Fibroblast of lung (primary cell): ENCODE data around the gene GMPR. TPM values are rescaled to one million over a fixed set of nuclear protein-coding genes. Genes with fewer than 3 reads are reported as not detected.

ENCODE experiments used
- DNase-seq, 2 donors: peaks; one replicate each; pipeline versions ENCODE4 v3.0.0 to v3.0.0-alpha.2; 2010; ENCODE audit warnings: low read depth in 2 of 2
- H2AFZ ChIP-seq: 2 replicates; pipeline ENCODE4 v1.5.1; 2012; ENCODE audit warnings: low read length, control low read depth, inconsistent platforms
- H3K27ac ChIP-seq: 2 replicates; pipeline ENCODE4 v1.5.1; 2011; ENCODE audit warnings: low read length, control low read depth; ENCODE audit not compliant: insufficient read depth
- H3K27me3 ChIP-seq: 2 replicates; pipeline ENCODE4 v1.5.1; 2011; ENCODE audit warnings: mild to moderate bottlenecking, low read length; ENCODE audit not compliant: control insufficient read depth, insufficient read depth
- H3K36me3 ChIP-seq: 2 replicates; pipeline ENCODE4 v1.5.1; 2011; ENCODE audit warnings: low read length; ENCODE audit not compliant: control insufficient read depth, insufficient read depth
- H3K4me1 ChIP-seq: 2 replicates; pipeline ENCODE4 v1.5.1; 2011; ENCODE audit warnings: low read length; ENCODE audit not compliant: control insufficient read depth, insufficient read depth; ENCODE audit errors: extremely low read depth
- H3K4me2 ChIP-seq: 2 replicates; pipeline ENCODE4 v1.5.1; 2011; ENCODE audit warnings: low read length, control low read depth; ENCODE audit not compliant: insufficient read depth; ENCODE audit errors: extremely low read depth
- H3K4me3 ChIP-seq, 4 experiments: fragments of 200-600 bp in 1 of 4; sonication (generic) in 1 of 4; replicated peaks in 1 of 4; 2 replicates each; pipeline ENCODE4 v1.5.1; 2011 to 2016; ENCODE audit warnings: low read length in 4 of 4, low read depth in 3 of 4, mild to moderate bottlenecking in 3 of 4, control low read depth in 2 of 4, inconsistent platforms in 1 of 4, mixed read lengths in 1 of 4; ENCODE audit not compliant: insufficient read depth in 1 of 4; ENCODE audit errors: control extremely low read depth in 1 of 4
- H3K79me2 ChIP-seq: 2 replicates; pipeline ENCODE4 v1.5.1; 2012; ENCODE audit warnings: mild to moderate bottlenecking, low read length, inconsistent platforms; ENCODE audit not compliant: control insufficient read depth, insufficient read depth
- H3K9ac ChIP-seq: 2 replicates; pipeline ENCODE4 v1.5.1; 2011; ENCODE audit warnings: mild to moderate bottlenecking, low read length, control low read depth; ENCODE audit not compliant: insufficient read depth
- H3K9me3 ChIP-seq: 2 replicates; pipeline ENCODE4 v1.5.1; 2012; ENCODE audit warnings: low read depth, low read length; ENCODE audit not compliant: control insufficient read depth, insufficient read depth
- H4K20me1 ChIP-seq: 2 replicates; pipeline ENCODE4 v1.5.1; 2011; ENCODE audit warnings: low read length; ENCODE audit not compliant: control insufficient read depth, insufficient read depth; ENCODE audit errors: extremely low read depth
- CTCF ChIP-seq, 2 donors: IDR thresholded peaks in 1 of 2; conservative IDR thresholded peaks in 1 of 2; 1 replicate in 1 of 2; 2 replicates in 1 of 2; pipeline ENCODE4 v1.5.1; 2011 to 2012; ENCODE audit warnings: low read length in 2 of 2, control low read depth in 1 of 2, inconsistent platforms in 1 of 2, low read depth in 1 of 2, mild to moderate bottlenecking in 1 of 2
- EZH2 ChIP-seq: IDR thresholded peaks from 2 replicates; pipeline ENCODE4 v1.5.1; 2012; ENCODE audit warnings: low read length, control low read depth, mild to moderate bottlenecking; ENCODE audit errors: missing control alignments
- polyA plus RNA-seq, 2 donors: library from polyadenylated mRNA; depleted of rRNA in 1 of 2; stranded (reverse) in 1 of 2; unstranded in 1 of 2; fragments of >200 nt; gene quantifications; 2 replicates each; pipeline ENCODE4 v1.2.1, GENCODE V29; 2011 to 2012; ENCODE audit warnings: missing spikeins in 1 of 2
- total RNA-seq: library from RNA; depleted of rRNA; stranded (reverse); fragments of >200 nt; gene quantifications from 2 replicates; pipeline ENCODE4 v1.2.1, GENCODE V29; 2014

The GMPR gene
- total and polyA plus RNA-seq, 2 donors (not counting 1 experiment from before 2014, with no cell fraction given), result 13.2 to 16.4 TPM

- peak; percentile 90 to 95 for DNase-seq
- peak overlapping the region; percentile 60 for H3K4me2 ChIP-seq
- H3K27ac ChIP-seq, result peak overlapping the region; percentile 62
- peaks cover 9% of the 10 kb centered on the region for H3K4me1 ChIP-seq
- no peaks in the 10 kb centered on the region for H3K27me3 ChIP-seq
- no peak overlapping the region for H3K9ac ChIP-seq
- no peaks in the 10 kb centered on the region for H3K9me3 ChIP-seq
- no peaks in the 10 kb centered on the region for H3K79me2 ChIP-seq
- TF ChIP-seq EZH2, result no peak
- no peak for TF ChIP-seq CTCF (conservative IDR thresholded peaks at IDR 0.05 in 1 of 2, IDR thresholded peaks at IDR 0.05 in 1 of 2; ENCODE audit: low read depth in 1 of 2, low read length in 2 of 2)
- H3K36me3 ChIP-seq, result no peaks in the 10 kb centered on the region
- H4K20me1 ChIP-seq, result no peaks in the 10 kb centered on the region
- peak overlapping the region; percentile 19 for H2AFZ ChIP-seq
- no peak overlapping the region for H3K4me3 ChIP-seq
These were observed 32.8 kb upstream of the GMPR start for GRCh38 chr6:16205377-16206144.

DNA sequence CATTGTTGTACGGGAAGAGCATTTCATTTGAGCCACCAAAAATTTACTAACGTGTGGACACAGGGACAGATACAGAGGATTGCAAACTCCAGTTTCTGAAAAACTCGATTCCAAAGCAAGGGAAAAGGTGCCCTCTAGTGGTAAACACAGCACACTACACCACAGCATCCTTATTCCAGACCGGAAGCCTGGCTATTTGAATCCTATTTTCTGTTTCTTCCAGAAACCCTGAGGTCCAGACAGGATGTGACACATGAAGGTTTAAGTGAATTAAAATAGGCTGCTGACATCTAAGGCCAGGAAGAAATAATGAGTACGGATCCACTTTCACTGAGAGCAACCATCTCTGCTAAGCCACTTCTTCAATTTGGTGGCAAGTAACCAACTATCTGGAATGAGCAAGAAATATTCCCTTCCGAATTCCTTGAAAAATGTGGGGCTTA lies 31.8 kb upstream of the GMPR start:
- no peak overlapping the region for H3K9ac ChIP-seq

DNA sequence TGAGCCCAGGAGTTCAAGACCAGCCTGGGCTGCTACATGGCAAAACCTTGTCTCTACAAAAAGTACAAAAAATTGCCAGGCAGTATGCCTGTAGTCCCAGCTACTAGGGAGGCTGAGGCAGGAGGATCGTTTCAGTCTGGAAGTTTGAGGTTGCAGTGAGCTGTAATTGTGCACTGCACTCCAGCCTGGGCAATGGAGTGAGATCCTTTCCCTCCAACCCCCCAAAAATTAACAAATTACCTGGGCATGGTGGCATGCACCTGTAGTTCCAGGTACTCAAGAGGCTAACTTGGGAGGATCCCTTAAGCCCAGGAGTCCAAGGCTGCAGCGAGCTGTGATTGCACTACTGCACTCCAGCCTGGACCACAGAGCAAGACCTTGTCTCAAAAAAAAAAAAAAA lies 29.4 kb upstream of the GMPR start:
- no peak for DNase-seq
- H4K20me1 ChIP-seq, result no peaks in the 10 kb centered on the region
- no peaks in the 10 kb centered on the region for H3K79me2 ChIP-seq
- H2AFZ ChIP-seq, result no peak overlapping the region
- no peak overlapping the region for H3K4me2 ChIP-seq
- no peaks in the 10 kb centered on the region for H3K27me3 ChIP-seq
- no peak overlapping the region for H3K4me3 ChIP-seq
- H3K27ac ChIP-seq, result no peak overlapping the region
- no peaks in the 10 kb centered on the region for H3K9me3 ChIP-seq
- H3K36me3 ChIP-seq, result no peaks in the 10 kb centered on the region
- no peak for TF ChIP-seq EZH2
- TF ChIP-seq CTCF (conservative IDR thresholded peaks at IDR 0.05 in 1 of 2, IDR thresholded peaks at IDR 0.05 in 1 of 2; ENCODE audit: low read depth in 1 of 2, low read length in 2 of 2), result no peak
- no peak overlapping the region for H3K9ac ChIP-seq
- H3K4me1 ChIP-seq, result peaks cover 9% of the 10 kb centered on the region

More for the DNA sequence above, 31.8 kb upstream of the GMPR start:
- no peaks in the 10 kb centered on the region for H4K20me1 ChIP-seq
- DNase-seq, result peak; percentile 81 to 82
- peaks cover 9% of the 10 kb centered on the region for H3K4me1 ChIP-seq
- no peaks in the 10 kb centered on the region for H3K36me3 ChIP-seq
- peak overlapping the region; percentile 4 for H2AFZ ChIP-seq
- H3K4me2 ChIP-seq, result peak overlapping the region; percentile 21
- no peaks in the 10 kb centered on the region for H3K27me3 ChIP-seq
- no peaks in the 10 kb centered on the region for H3K79me2 ChIP-seq
- TF ChIP-seq CTCF (conservative IDR thresholded peaks at IDR 0.05 in 1 of 2, IDR thresholded peaks at IDR 0.05 in 1 of 2; ENCODE audit: low read depth in 1 of 2, low read length in 2 of 2), result peak; percentile 94 to 96
- TF ChIP-seq EZH2, result no peak
- H3K4me3 ChIP-seq, result no peak overlapping the region
- no peak overlapping the region for H3K27ac ChIP-seq
- no peaks in the 10 kb centered on the region for H3K9me3 ChIP-seq
